Measurements from ENCODE around the gene FSTL4.

DNA sequence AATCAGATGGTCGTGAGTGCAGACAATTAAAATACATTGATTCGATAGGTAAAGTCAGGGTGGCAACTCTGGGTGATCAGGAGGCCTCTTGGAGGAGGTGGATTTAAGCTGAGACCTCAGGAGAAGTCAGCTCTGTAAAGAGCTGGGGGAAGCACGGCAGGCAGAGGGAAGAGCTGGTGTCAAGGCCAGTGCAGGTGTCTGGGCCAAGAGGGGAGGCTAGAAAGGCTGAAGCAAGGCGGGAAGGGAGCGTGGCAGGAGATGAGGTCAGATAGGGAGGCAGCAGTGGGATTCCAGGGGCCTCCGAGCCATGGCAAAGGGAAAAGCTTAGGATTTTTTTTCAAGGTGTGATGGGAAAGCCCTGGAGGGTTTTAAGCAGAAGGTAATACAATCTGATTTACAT lies 178.7 kb downstream of the FSTL4 start:
- TF ChIP-seq, protein P1, sequence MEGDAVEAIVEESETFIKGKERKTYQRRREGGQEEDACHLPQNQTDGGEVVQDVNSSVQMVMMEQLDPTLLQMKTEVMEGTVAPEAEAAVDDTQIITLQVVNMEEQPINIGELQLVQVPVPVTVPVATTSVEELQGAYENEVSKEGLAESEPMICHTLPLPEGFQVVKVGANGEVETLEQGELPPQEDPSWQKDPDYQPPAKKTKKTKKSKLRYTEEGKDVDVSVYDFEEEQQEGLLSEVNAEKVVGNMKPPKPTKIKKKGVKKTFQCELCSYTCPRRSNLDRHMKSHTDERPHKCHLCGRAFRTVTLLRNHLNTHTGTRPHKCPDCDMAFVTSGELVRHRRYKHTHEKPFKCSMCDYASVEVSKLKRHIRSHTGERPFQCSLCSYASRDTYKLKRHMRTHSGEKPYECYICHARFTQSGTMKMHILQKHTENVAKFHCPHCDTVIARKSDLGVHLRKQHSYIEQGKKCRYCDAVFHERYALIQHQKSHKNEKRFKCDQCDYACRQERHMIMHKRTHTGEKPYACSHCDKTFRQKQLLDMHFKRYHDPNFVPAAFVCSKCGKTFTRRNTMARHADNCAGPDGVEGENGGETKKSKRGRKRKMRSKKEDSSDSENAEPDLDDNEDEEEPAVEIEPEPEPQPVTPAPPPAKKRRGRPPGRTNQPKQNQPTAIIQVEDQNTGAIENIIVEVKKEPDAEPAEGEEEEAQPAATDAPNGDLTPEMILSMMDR (IDR thresholded peaks at IDR 0.05): no peak
- no peak for TF ChIP-seq POLR2A (IDR thresholded peaks at IDR 0.05)
- TF ChIP-seq POLR2AphosphoS5 (IDR thresholded peaks at IDR 0.05): no peak
- TF ChIP-seq EP300 (IDR thresholded peaks at IDR 0.05; ENCODE audit: low read depth): no peak

All from transverse colon (tissue), 4 donors.